Nephron progenitor cell (in vitro differentiated cells): Measurements from ENCODE around the gene THAP4.

Experiments used
- DNase-seq: peaks from one replicate; pipeline ENCODE4 v3.0.0; 2021
- H3K27ac Mint-ChIP-seq: 2 replicates; pipeline ENCODE4 v1.8.0; 2021; ENCODE audit warnings: mild to moderate bottlenecking, moderate library complexity, mixed read lengths
- H3K27me3 Mint-ChIP-seq: 2 replicates; pipeline ENCODE4 v1.8.0; 2021; ENCODE audit warnings: mild to moderate bottlenecking, low read depth, mixed read lengths; ENCODE audit not compliant: poor library complexity
- H3K36me3 Mint-ChIP-seq: 2 replicates; pipeline ENCODE4 v1.8.0; 2021; ENCODE audit warnings: low read depth, mixed read lengths
- H3K4me1 Mint-ChIP-seq: 2 replicates; pipeline ENCODE4 v1.8.0; 2021; ENCODE audit warnings: mixed read lengths
- H3K4me3 Mint-ChIP-seq: 2 replicates; pipeline ENCODE4 v1.8.0; 2021; ENCODE audit warnings: mild to moderate bottlenecking, moderate library complexity, mixed read lengths
- H3K9me3 Mint-ChIP-seq: 2 replicates; pipeline ENCODE4 v1.8.0; 2021; ENCODE audit warnings: mild to moderate bottlenecking, moderate library complexity, mixed read lengths
- CTCF ChIP-seq: fragments of 200-600 bp; sonication (generic); IDR thresholded peaks from 2 replicates; pipeline ENCODE4 v1.5.0; 2021; ENCODE audit warnings: antibody characterized with exemption

The THAP4 gene

GRCh38 chr2:241558532-241559322 lies 78.2 kb downstream of the THAP4 start, which contains the start of gene BOK:
TSS of gene BOK (plus strand) at chr2:241558745. CDS start at chr2:241559484, 739 bp downstream.
- H3K27me3 Mint-ChIP-seq, result peaks cover 46% of the 10 kb centered on the region
- H3K36me3 Mint-ChIP-seq, result peaks cover 5% of the 10 kb centered on the region
- H3K4me1 Mint-ChIP-seq, result peaks cover 13% of the 10 kb centered on the region
- DNase-seq, result peak; percentile 73
- H3K27ac Mint-ChIP-seq, result no peak within 1 kb of the TSS
- no peak for TF ChIP-seq CTCF
- peak within 1 kb of the TSS; percentile 78 for H3K4me3 Mint-ChIP-seq
- H3K9me3 Mint-ChIP-seq, result peaks cover 25% of the 10 kb centered on the region

GRCh38 chr2:241556746-241557145 lies 80.2 kb downstream of the THAP4 start:
- H3K27ac Mint-ChIP-seq, result no peak overlapping the region
- no peak for TF ChIP-seq CTCF

GRCh38 chr2:241555711-241556110 lies 81.2 kb downstream of the THAP4 start:
- Mint-ChIP-seq H3K9me3 (peaks cover 25% of the 10 kb centered on the region), H3K36me3 (peaks cover 5% of the 10 kb centered on the region), H3K4me1 (peaks cover 21% of the 10 kb centered on the region), H3K27ac (no peak overlapping the region), H3K4me3 (no peak overlapping the region), H3K27me3 (peaks cover 56% of the 10 kb centered on the region)
- no peak for TF ChIP-seq CTCF
- DNase-seq, result no peak

More at GRCh38 chr2:241556746-241557145, 80.2 kb downstream of the THAP4 start:
- H3K4me1 Mint-ChIP-seq, result peaks cover 17% of the 10 kb centered on the region
- peaks cover 25% of the 10 kb centered on the region for H3K9me3 Mint-ChIP-seq
- H3K4me3 Mint-ChIP-seq, result no peak overlapping the region
- H3K27me3 Mint-ChIP-seq, result peaks cover 52% of the 10 kb centered on the region
- no peak for DNase-seq
- H3K36me3 Mint-ChIP-seq, result peaks cover 5% of the 10 kb centered on the region

GRCh38 chr2:241554610-241555322 lies 82.2 kb downstream of the THAP4 start:
- DNase-seq, result no peak
- Mint-ChIP-seq H3K36me3 (peaks cover 5% of the 10 kb centered on the region), H3K27me3 (peaks cover 47% of the 10 kb centered on the region), H3K4me1 (peaks cover 14% of the 10 kb centered on the region), H3K27ac (no peak overlapping the region), H3K9me3 (peaks cover 25% of the 10 kb centered on the region), H3K4me3 (no peak overlapping the region)
- TF ChIP-seq CTCF, result no peak

- TF ChIP-seq CTCF, result no peak
- Mint-ChIP-seq H3K27me3 (peaks cover 45% of the 10 kb centered on the region), H3K27ac (no peak overlapping the region), H3K36me3 (peaks cover 5% of the 10 kb centered on the region), H3K9me3 (peaks cover 25% of the 10 kb centered on the region), H3K4me1 (peaks cover 13% of the 10 kb centered on the region), H3K4me3 (no peak overlapping the region)
- DNase-seq, result no peak
Observed at GRCh38 chr2:241553981-241554380, 83.0 kb downstream of the THAP4 start.
